Loucy (cell line): ENCODE data around the gene ZNF836.

Experiments used
- H2AFZ ChIP-seq: fragments of 200-600 bp; sonication (generic); 2 replicates; pipeline ENCODE4 v1.6.0; 2016; ENCODE audit warnings: antibody characterized with exemption, mild to moderate bottlenecking, low read length, moderate library complexity
- H3F3A ChIP-seq: fragments of 200-600 bp; 2 replicates; pipeline ENCODE4 v1.6.0; 2016; ENCODE audit warnings: antibody characterized with exemption, low read depth, mild to moderate bottlenecking
- H3K27me3 ChIP-seq: fragments of 200-600 bp; sonication (generic); 2 replicates; pipeline ENCODE4 v1.6.1; 2014; ENCODE audit warnings: low read length, mild to moderate bottlenecking; ENCODE audit not compliant: insufficient read depth, poor library complexity, severe bottlenecking
- H3K36me3 ChIP-seq: fragments of 200-600 bp; sonication (generic); 2 replicates; pipeline ENCODE4 v1.6.1; 2016; ENCODE audit warnings: low read length; ENCODE audit not compliant: insufficient read depth
- H3K4me1 ChIP-seq: fragments of 200-600 bp; sonication (generic); 2 replicates; pipeline ENCODE4 v1.5.1; 2014; ENCODE audit warnings: low read length, mild to moderate bottlenecking; ENCODE audit not compliant: insufficient read depth, poor library complexity, severe bottlenecking
- H3K4me2 ChIP-seq: fragments of 200-600 bp; sonication (generic); 2 replicates; pipeline ENCODE4 v1.6.0; 2014; ENCODE audit warnings: antibody characterized with exemption, low read length, low read depth, mild to moderate bottlenecking; ENCODE audit not compliant: poor library complexity, severe bottlenecking
- H3K4me3 ChIP-seq: fragments of 200-600 bp; sonication (generic); 2 replicates; pipeline ENCODE4 v1.5.1; 2014; ENCODE audit warnings: low read length, mild to moderate bottlenecking, mixed read lengths; ENCODE audit not compliant: poor library complexity, severe bottlenecking
- H3K79me2 ChIP-seq: fragments of 200-600 bp; sonication (generic); 2 replicates; pipeline ENCODE4 v1.6.1; 2014; ENCODE audit warnings: low read length; ENCODE audit not compliant: insufficient read depth
- H3K9ac ChIP-seq: fragments of 200-600 bp; sonication (generic); 2 replicates; pipeline ENCODE4 v1.6.0; 2014; ENCODE audit warnings: mild to moderate bottlenecking, low read depth, low read length, moderate library complexity; ENCODE audit not compliant: poor library complexity, severe bottlenecking
- H3K9me2 ChIP-seq: fragments of 200-600 bp; sonication (generic); replicated peaks from 2 replicates; pipeline ENCODE4 v1.6.1; 2016; ENCODE audit warnings: low read depth, low read length, mixed read lengths
- H3K9me3 ChIP-seq: fragments of 200-600 bp; sonication (generic); 2 replicates; pipeline ENCODE4 v1.6.1; 2014; ENCODE audit warnings: mild to moderate bottlenecking, antibody characterized with exemption, low read length, low read depth; ENCODE audit not compliant: insufficient read depth
- H4K20me1 ChIP-seq: fragments of 200-600 bp; sonication (generic); 2 replicates; pipeline ENCODE4 v1.6.0; 2014; ENCODE audit warnings: antibody characterized with exemption, low read length, mild to moderate bottlenecking; ENCODE audit not compliant: insufficient read depth, poor library complexity, severe bottlenecking
- EZH2phosphoT487 ChIP-seq: fragments of 200-600 bp; IDR thresholded peaks from 2 replicates; pipeline ENCODE4 v1.6.1; 2018; ENCODE audit warnings: antibody characterized with exemption, mild to moderate bottlenecking, moderate library complexity, borderline replicate concordance
- TF ChIP-seq, protein P1 (sequence below): fragments of 200-600 bp; sonication (generic); conservative IDR thresholded peaks from 2 replicates; pipeline ENCODE4 v1.5.1; 2014; ENCODE audit warnings: mild to moderate bottlenecking, antibody characterized with exemption, low read length

Gene ZNF836

DNA sequence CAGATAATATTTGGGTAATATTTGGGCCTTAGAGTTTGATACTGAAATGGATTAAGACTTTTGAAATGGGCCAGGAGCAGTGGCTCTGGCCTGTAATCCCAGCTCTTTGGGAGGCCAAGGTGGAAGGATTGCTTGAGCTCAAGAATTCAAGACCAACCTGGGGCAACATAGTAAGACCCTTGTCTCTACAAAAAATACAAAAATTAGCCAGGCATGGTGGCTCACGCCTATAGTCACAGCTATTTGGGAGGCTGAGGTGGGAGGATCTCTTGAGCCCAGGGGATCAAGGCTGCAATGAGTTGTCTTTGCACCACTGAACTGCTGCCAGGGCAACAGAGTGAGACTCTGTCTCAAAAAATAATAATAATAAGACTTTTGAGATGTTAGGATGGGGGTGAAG, 926 bp upstream of the ZNF836 start:
- H4K20me1 ChIP-seq = no peaks in the 10 kb centered on the region
- H3K4me1 ChIP-seq = peaks cover 22% of the 10 kb centered on the region
- H2AFZ ChIP-seq = peak overlapping the region; percentile 97
- no peaks in the 10 kb centered on the region for H3K9me3 ChIP-seq
- TF ChIP-seq EZH2phosphoT487 = no peak
- TF ChIP-seq, protein P1, sequence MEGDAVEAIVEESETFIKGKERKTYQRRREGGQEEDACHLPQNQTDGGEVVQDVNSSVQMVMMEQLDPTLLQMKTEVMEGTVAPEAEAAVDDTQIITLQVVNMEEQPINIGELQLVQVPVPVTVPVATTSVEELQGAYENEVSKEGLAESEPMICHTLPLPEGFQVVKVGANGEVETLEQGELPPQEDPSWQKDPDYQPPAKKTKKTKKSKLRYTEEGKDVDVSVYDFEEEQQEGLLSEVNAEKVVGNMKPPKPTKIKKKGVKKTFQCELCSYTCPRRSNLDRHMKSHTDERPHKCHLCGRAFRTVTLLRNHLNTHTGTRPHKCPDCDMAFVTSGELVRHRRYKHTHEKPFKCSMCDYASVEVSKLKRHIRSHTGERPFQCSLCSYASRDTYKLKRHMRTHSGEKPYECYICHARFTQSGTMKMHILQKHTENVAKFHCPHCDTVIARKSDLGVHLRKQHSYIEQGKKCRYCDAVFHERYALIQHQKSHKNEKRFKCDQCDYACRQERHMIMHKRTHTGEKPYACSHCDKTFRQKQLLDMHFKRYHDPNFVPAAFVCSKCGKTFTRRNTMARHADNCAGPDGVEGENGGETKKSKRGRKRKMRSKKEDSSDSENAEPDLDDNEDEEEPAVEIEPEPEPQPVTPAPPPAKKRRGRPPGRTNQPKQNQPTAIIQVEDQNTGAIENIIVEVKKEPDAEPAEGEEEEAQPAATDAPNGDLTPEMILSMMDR = no peak
- H3K4me2 ChIP-seq = peak overlapping the region; percentile 89
- H3K27me3 ChIP-seq = no peaks in the 10 kb centered on the region
- no peaks in the 10 kb centered on the region for H3K9me2 ChIP-seq
- peaks cover 13% of the 10 kb centered on the region; the same call in 1 of the 2 replicates for H3K79me2 ChIP-seq
- H3K9ac ChIP-seq = peak overlapping the region; percentile 86
- peaks cover 3% of the 10 kb centered on the region; the same call in 1 of the 2 replicates for H3K36me3 ChIP-seq
- peak overlapping the region; percentile 90 for H3K4me3 ChIP-seq
- H3F3A ChIP-seq = peaks cover 2% of the 10 kb centered on the region; the same call in 1 of the 2 replicates

DNA sequence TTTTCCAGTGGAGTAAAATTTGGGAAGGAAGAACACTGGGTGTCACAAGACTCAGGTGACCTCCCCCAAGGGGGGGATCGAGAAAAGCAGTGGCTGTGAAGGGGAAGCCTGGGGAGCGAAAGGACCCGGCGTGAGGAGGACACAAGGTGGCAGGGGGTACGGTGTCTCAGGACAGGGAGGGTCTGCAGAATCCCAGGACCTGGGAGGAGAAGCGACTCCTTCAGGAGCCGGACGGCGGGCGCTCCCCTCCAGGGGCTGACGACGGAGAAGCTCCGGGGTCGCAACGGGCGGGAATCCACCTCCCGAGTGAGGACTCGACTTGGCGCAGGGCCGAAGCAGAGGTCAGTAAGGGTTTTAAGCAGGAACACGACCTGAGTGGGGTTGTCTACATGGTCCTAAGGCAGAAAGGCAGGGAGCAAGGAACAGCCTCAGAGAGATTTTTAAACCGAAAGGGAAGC, 529 bp downstream of the ZNF836 start:
- Histone ChIP-seq H3K4me2 (peak overlapping the region; percentile 89), H3K9me3 (no peaks in the 10 kb centered on the region), H3K36me3 (peaks cover 3% of the 10 kb centered on the region; the same call in 1 of the 2 replicates), H3K79me2 (peaks cover 13% of the 10 kb centered on the region; the same call in 1 of the 2 replicates), H3K9me2 (no peaks in the 10 kb centered on the region), H3F3A (peaks cover 2% of the 10 kb centered on the region; the same call in 1 of the 2 replicates), H3K4me3 (peak overlapping the region; percentile 90), H3K9ac (peak overlapping the region; percentile 86), H2AFZ (peak overlapping the region; percentile 97), H4K20me1 (no peaks in the 10 kb centered on the region), H3K27me3 (no peaks in the 10 kb centered on the region), H3K4me1 (peaks cover 22% of the 10 kb centered on the region)
- TF ChIP-seq EZH2phosphoT487 = no peak
- TF ChIP-seq, protein P1 = no peak

DNA sequence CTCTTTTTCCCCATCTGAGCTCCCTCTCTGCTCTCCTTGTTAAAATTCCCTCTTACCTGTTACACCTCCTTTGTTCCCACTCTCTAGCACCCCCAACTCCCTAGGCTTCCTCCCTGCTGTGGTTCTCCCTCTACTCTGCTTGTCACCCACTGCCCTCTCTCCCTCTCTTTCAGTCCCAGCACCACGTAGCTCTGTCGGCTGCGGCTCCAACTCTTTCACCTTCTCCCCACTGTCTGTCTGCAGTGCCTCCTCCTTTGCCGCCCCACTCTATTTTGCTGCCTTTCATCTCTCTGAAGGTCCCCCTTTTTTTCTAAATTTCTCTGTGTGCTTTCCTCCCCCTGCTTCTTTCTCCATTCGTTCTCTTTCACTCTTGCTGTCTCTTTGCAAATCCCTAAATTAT, 1.1 kb downstream of the ZNF836 start:
- Histone ChIP-seq H3K9me3 (no peaks in the 10 kb centered on the region), H3F3A (peaks cover 2% of the 10 kb centered on the region; the same call in 1 of the 2 replicates), H3K27me3 (no peaks in the 10 kb centered on the region), H3K4me1 (peaks cover 26% of the 10 kb centered on the region), H3K79me2 (peaks cover 13% of the 10 kb centered on the region; the same call in 1 of the 2 replicates), H3K4me2 (peak overlapping the region; percentile 89), H3K36me3 (peaks cover 3% of the 10 kb centered on the region; the same call in 1 of the 2 replicates), H2AFZ (no peak overlapping the region), H3K9me2 (no peaks in the 10 kb centered on the region), H3K9ac (peak overlapping the region; percentile 86), H3K4me3 (peak overlapping the region; percentile 90), H4K20me1 (no peaks in the 10 kb centered on the region)
- TF ChIP-seq EZH2phosphoT487 = no peak
- TF ChIP-seq, protein P1 = no peak
